ENCODE results near the gene OR6C4.
"Not testable (repeated sequence)": the region's sequence is repeated elsewhere in the genome, so short reads cannot be mapped to it uniquely, and the experiment has no call there.

The OR6C4 gene

GRCh38 chr12:55549302-55549701 lies at the start of gene OR6C4:
TSS of gene OR6C4 (plus strand) at chr12:55549602. CDS start at chr12:55551227, 1,625 bp downstream.
- no peak for DNase-seq (ENCODE audit: low read depth)

- DNase-seq (ENCODE audit: low read depth) = no peak
Observed at GRCh38 chr12:55499810-55500252, 49.6 kb upstream of the OR6C4 start.

GRCh38 chr12:55501601-55502000 lies 47.8 kb upstream of the OR6C4 start:
- no peak for DNase-seq (ENCODE audit: low read depth)

- DNase-seq (ENCODE audit: low read depth) = no peak
Observed at GRCh38 chr12:55515696-55516095, 33.7 kb upstream of the OR6C4 start.

GRCh38 chr12:55516391-55516790 lies 33.0 kb upstream of the OR6C4 start:
- DNase-seq (ENCODE audit: low read depth) = no peak

GRCh38 chr12:55548235-55548634 lies 1.2 kb upstream of the OR6C4 start:
- DNase-seq (ENCODE audit: low read depth) = not testable (repeated sequence)

GRCh38 chr12:55548756-55549155 lies 646 bp upstream of the OR6C4 start:
- no peak for DNase-seq (ENCODE audit: low read depth)

- DNase-seq (ENCODE audit: low read depth) = no peak
Observed at GRCh38 chr12:55554296-55554695, 4.9 kb downstream of the OR6C4 start.

- DNase-seq (ENCODE audit: low read depth) = not testable (repeated sequence)
Observed at GRCh38 chr12:55570060-55570459, 20.7 kb downstream of the OR6C4 start.

GRCh38 chr12:55570689-55571088 lies 21.3 kb downstream of the OR6C4 start:
- DNase-seq (ENCODE audit: low read depth) = not testable (repeated sequence)

- DNase-seq (ENCODE audit: low read depth) = no peak
Observed at GRCh38 chr12:55572168-55572567, 22.8 kb downstream of the OR6C4 start, which contains the start of gene OR2AP1. TSS of gene OR2AP1 (plus strand) at chr12:55572468. CDS start at chr12:55574415, 1,947 bp downstream.

GRCh38 chr12:55582066-55582465 lies 32.7 kb downstream of the OR6C4 start:
- DNase-seq (ENCODE audit: low read depth) = no peak

- DNase-seq (ENCODE audit: low read depth) = no peak
Observed at GRCh38 chr12:55585817-55586216, 36.4 kb downstream of the OR6C4 start.

GRCh38 chr12:55590152-55590551 lies 40.8 kb downstream of the OR6C4 start:
- DNase-seq (ENCODE audit: low read depth) = not testable (repeated sequence)

Measured in activated T-cell treated with anti-CD3 and anti-CD28 coated beads for 24 hours (primary cell).